ENCODE data around the gene ZNF576. TPM values are rescaled to one million over a fixed set of nuclear protein-coding genes. Genes with fewer than 3 reads are reported as not detected.

Gene ZNF576, protein sequence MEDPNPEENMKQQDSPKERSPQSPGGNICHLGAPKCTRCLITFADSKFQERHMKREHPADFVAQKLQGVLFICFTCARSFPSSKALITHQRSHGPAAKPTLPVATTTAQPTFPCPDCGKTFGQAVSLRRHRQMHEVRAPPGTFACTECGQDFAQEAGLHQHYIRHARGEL
- 12.8 to 21.4 TPM (median 19.3 TPM) in 5 replicates for total RNA-seq (2022; extraction: Qiagen RNA extraction)

DNA sequence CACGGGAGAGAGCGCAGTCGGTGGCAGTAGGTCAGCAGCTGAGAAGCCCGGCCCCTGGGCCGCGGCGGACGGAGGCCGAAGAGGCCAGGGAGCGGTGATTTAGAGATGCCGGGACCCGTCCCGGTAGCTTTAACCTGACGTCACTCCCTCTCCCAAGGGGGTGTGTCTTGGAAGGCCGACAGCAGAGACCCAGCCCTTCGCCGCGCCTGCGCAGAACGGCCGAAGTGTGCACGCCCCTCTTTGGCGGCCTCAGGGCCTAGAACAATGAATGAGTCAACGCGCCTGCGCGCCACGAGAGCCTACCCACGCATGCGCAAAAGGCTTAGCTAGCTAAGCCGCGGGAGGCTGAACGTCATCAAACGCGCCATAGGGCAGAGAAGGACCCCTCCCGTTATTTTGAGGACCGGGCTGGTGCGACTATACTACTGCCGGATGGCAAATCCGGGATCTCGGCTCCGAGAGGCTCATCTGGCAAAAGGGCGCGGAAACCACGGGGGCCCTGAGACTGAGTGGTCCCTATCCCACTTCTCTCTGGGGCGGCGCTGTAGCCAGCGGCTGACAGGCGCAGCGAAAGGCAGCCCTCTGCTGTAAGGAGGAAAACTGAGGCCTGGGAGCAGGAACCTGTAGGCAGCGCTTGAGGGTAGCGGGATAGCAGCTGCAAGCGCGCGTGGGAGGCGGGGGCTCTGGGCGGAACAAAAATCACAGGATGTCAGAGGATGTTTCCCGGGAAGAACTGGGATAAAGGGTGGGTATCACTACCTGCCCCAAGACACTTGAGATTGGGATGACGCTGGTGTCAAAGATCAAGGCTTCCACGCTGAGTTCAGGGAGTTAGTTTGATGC lies at the start of gene ZNF576, which contains the start of gene IRGQ:
TSS of gene ZNF576 (plus strand) at position 597 of the 843 bp plus-strand sequence. CDS start 514 bp downstream, outside the sequence.
TSS of gene IRGQ (minus strand) at position 136 of the 843 bp plus-strand sequence. CDS start 796 bp downstream, outside the sequence.

GRCh38 chr19:43575156-43575950 lies 21.0 kb upstream of the ZNF576 start, which contains the start of the genes PINLYP and XRCC1:
PINLYP (plus strand) TSS chr19:43575801; CDS start chr19:43577192, 1,391 bp downstream.
XRCC1 (minus strand) TSS chr19:43575527; CDS start chr19:43575458, 69 bp downstream.

GRCh38 chr19:43611788-43612187 lies 15.4 kb downstream of the ZNF576 start, which contains the start of gene SRRM5:
SRRM5 (plus strand) TSS chr19:43612088; CDS start chr19:43612122, 34 bp downstream.

DNA sequence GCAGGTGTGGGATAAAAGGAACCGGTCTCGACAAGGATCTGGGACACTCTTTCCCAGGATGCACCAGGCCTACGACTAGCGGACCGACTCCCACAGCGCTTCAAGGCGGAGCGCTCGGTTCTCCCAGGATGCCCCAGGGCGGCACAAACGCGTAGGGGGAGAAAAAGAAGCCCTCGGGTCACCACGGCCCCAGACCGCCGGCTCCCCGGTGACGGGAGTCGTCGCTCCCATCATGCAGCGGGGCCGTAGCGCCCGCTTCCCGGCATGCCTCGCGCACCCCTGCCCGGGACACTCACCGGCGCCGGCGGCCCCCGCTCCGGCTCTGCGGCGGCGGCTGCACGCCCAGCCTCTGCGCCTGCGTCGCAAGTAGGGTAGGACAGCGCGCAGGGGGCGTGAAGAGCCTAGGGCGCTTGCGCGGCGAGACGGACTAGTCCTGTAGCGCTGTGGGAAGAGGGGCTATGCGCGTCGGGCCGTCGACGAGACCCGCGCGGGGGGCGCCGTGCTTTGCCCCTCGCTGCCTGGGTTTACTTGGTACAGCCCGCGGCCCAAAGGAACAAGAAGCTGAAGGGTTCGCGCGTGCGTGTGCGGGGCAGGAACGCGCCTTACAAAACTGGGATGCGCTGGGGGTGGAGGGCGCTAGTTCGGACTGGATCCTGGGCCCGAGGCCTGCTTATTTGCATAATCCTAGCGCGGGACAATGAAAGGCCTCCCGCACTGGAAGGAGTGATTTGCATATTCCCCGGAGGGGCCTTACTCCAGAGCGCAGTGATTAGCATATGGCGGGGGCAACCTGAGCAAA lies 23.1 kb downstream of the ZNF576 start, which contains the start of gene ZNF428:
TSS of gene ZNF428 (minus strand) at position 368 of the 799 bp plus-strand sequence. CDS start 5,325 bp downstream, outside the sequence.

GRCh38 chr19:43639519-43640423 lies 43.4 kb downstream of the ZNF576 start, which contains the start of gene CADM4:
CADM4 (minus strand) TSS chr19:43639850; CDS start chr19:43639790, 60 bp downstream.

Other genes starting within 250 kb of the ZNF576 start
- gene CD177, start 242.9 kb upstream of the ZNF576 start, total RNA-seq (2022; extraction: Qiagen RNA extraction) = 0.07 to 0.11 TPM (median 0.08 TPM) in 4 of 5 replicates, not detected in the other
- not detected in 5 replicates for gene TEX101, start 181.7 kb upstream of the ZNF576 start, total RNA-seq (2022; extraction: Qiagen RNA extraction)
- 0.27 to 0.63 TPM (median 0.30 TPM) in 5 replicates for gene LYPD3, start 131.0 kb upstream of the ZNF576 start, total RNA-seq (2022; extraction: Qiagen RNA extraction)
- gene PHLDB3, start 91.8 kb upstream of the ZNF576 start, total RNA-seq (2022; extraction: Qiagen RNA extraction) = 7.3 to 11.0 TPM (median 8.8 TPM) in 5 replicates
- gene ETHE1, start 69.4 kb upstream of the ZNF576 start, total RNA-seq (2022; extraction: Qiagen RNA extraction) = 39.8 to 51.9 TPM (median 49.4 TPM) in 5 replicates
- gene ZNF575, start 63.4 kb upstream of the ZNF576 start, total RNA-seq (2022; extraction: Qiagen RNA extraction) = 1.3 to 2.1 TPM (median 2.0 TPM) in 5 replicates
- gene XRCC1, start 21.1 kb upstream of the ZNF576 start, total RNA-seq (2022; extraction: Qiagen RNA extraction) = 25.4 to 29.3 TPM (median 28.2 TPM) in 5 replicates
- 0.09 to 0.67 TPM (median 0.19 TPM) in 4 of 5 replicates, not detected in the other for gene PINLYP, start 20.8 kb upstream of the ZNF576 start, total RNA-seq (2022; extraction: Qiagen RNA extraction)
- 4.8 to 7.7 TPM (median 5.9 TPM) in 5 replicates for gene IRGQ, start 461 bp upstream of the ZNF576 start, total RNA-seq (2022; extraction: Qiagen RNA extraction)
- 0.71 to 0.94 TPM (median 0.84 TPM) in 5 replicates for gene SRRM5, start 15.5 kb downstream of the ZNF576 start, total RNA-seq (2022; extraction: Qiagen RNA extraction)
- 41.8 to 62.6 TPM (median 62.3 TPM) in 5 replicates for gene ZNF428, start 23.0 kb downstream of the ZNF576 start, total RNA-seq (2022; extraction: Qiagen RNA extraction)
- 7.7 to 11.6 TPM (median 8.9 TPM) in 5 replicates for gene CADM4, start 43.3 kb downstream of the ZNF576 start, total RNA-seq (2022; extraction: Qiagen RNA extraction)
- 59.0 to 67.2 TPM (median 63.7 TPM) in 5 replicates for gene PLAUR, start 73.6 kb downstream of the ZNF576 start, total RNA-seq (2022; extraction: Qiagen RNA extraction)
- not detected in 5 replicates for gene IRGC, start 119.5 kb downstream of the ZNF576 start, total RNA-seq (2022; extraction: Qiagen RNA extraction)
- 49.2 to 64.3 TPM (median 55.9 TPM) in 5 replicates for gene SMG9, start 158.4 kb downstream of the ZNF576 start, total RNA-seq (2022; extraction: Qiagen RNA extraction)
- 42.2 to 55.5 TPM (median 53.1 TPM) in 5 replicates for gene KCNN4, start 184.4 kb downstream of the ZNF576 start, total RNA-seq (2022; extraction: Qiagen RNA extraction)
- 0.11 to 0.39 TPM (median 0.18 TPM) in 5 replicates for gene LYPD5, start 205.9 kb downstream of the ZNF576 start, total RNA-seq (2022; extraction: Qiagen RNA extraction)
- gene ZNF283, start 230.7 kb downstream of the ZNF576 start, total RNA-seq (2022; extraction: Qiagen RNA extraction) = 3.9 to 6.1 TPM (median 4.8 TPM) in 5 replicates

Measured in A549 treated with Hydrocortisone at 1 μM for 4 hours (cell line).